ENCODE results near the gene DPP6. TPM values are rescaled to one million over a fixed set of nuclear protein-coding genes. Genes with fewer than 3 reads are reported as not detected.

Gene DPP6
- total RNA-seq, 3 donors from 2014 or later, result 0.59 to 0.98 TPM; not detected in 1

DNA sequence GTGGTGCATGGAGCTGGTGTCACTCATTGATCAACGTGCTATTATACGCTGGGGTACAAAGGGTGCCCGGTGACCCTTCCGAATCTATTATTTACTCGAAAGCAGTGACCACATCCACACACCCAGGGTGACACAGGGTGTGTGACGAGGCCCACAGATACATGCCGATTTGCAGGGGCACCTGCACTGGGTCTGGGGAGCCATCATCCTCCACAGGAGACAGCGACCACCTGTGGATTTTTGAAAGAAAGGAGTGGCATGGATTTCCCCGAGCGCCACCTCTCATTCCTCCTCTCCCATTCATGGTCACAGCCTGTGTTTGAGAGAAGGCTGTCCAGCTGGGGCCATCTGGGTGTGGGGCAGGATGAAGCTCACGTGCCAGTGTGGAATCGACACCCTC, 701.0 kb downstream of the DPP6 start:
- Histone ChIP-seq H3K4me1 (no peaks in the 10 kb centered on the region), H3K27me3 (no peaks in the 10 kb centered on the region), H3K36me3 (no peaks in the 10 kb centered on the region), H3K27ac (no peak overlapping the region), H3K4me3 (no peak overlapping the region), H3K9me3 (peaks cover 6 to 7% of the 10 kb centered on the region in 2 donors)
- TF ChIP-seq POLR2A (IDR thresholded peaks at IDR 0.05) (no peak), POLR2AphosphoS5 (IDR thresholded peaks at IDR 0.05) (no peak)
- TF ChIP-seq, protein P1, sequence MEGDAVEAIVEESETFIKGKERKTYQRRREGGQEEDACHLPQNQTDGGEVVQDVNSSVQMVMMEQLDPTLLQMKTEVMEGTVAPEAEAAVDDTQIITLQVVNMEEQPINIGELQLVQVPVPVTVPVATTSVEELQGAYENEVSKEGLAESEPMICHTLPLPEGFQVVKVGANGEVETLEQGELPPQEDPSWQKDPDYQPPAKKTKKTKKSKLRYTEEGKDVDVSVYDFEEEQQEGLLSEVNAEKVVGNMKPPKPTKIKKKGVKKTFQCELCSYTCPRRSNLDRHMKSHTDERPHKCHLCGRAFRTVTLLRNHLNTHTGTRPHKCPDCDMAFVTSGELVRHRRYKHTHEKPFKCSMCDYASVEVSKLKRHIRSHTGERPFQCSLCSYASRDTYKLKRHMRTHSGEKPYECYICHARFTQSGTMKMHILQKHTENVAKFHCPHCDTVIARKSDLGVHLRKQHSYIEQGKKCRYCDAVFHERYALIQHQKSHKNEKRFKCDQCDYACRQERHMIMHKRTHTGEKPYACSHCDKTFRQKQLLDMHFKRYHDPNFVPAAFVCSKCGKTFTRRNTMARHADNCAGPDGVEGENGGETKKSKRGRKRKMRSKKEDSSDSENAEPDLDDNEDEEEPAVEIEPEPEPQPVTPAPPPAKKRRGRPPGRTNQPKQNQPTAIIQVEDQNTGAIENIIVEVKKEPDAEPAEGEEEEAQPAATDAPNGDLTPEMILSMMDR (IDR thresholded peaks at IDR 0.05), result no peak
- no peak for DNase-seq (ENCODE audit: low spot score in 2 of 2)
- intact Hi-C loops (cut with DNase I; ENCODE audit: low total_unique reads), result no loop called here

DNA sequence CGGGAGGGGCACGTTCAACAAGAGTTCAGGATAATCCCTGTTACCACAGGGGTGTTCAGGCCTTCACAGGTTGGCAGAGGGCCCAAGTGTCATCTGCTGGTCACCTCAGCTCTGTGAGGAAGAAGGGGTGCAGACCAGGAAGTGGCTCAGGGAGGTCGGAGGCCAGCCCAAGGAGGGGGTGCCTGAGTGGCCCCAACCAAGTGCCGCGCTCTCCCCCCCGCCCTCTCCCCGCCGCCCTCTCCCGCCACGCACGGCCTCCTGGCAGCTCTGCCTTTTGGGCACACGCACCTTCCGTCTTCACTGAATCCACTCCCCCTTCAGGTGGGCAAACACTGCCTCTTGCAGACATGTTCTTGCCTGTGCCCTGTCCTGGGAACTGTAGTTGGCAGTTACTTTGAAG, 705.6 kb downstream of the DPP6 start:
- no peak overlapping the region for H3K27ac ChIP-seq
- intact Hi-C loops (cut with DNase I; ENCODE audit: low total_unique reads), result no loop called here
- no peaks in the 10 kb centered on the region for H3K27me3 ChIP-seq
- H3K4me3 ChIP-seq, result no peak overlapping the region
- DNase-seq (ENCODE audit: low spot score in 2 of 2), result no peak
- no peaks in the 10 kb centered on the region for H3K4me1 ChIP-seq
- no peak for TF ChIP-seq POLR2A (IDR thresholded peaks at IDR 0.05)
- TF ChIP-seq, protein P1 (IDR thresholded peaks at IDR 0.05), result no peak
- TF ChIP-seq POLR2AphosphoS5 (IDR thresholded peaks at IDR 0.05), result no peak
- H3K36me3 ChIP-seq, result no peaks in the 10 kb centered on the region
- H3K9me3 ChIP-seq, result peaks cover 7 to 18% of the 10 kb centered on the region in 2 donors

DNA sequence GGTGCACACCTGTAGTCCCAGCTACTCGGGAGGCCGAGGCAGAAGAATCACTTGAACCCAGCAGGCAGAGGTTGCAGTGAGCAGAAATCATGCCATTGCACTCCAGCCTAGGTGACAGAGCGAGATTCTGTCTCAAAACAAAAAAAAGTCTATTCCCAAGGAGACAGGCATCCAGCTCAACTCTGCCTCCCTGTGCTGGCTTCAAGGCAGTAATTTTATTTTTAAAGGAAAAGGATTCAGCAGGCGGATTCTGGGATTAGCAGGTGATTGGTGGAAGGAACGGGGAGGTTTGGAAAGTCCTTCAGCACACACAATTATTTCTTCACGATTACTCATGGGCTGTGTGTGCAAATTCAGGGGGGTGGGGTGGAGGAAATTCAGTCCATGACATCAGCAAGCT, 707.8 kb downstream of the DPP6 start:
- H3K4me1 ChIP-seq, result no peaks in the 10 kb centered on the region
- TF ChIP-seq POLR2A (IDR thresholded peaks at IDR 0.05) (no peak), POLR2AphosphoS5 (IDR thresholded peaks at IDR 0.05) (no peak)
- TF ChIP-seq, protein P1 (IDR thresholded peaks at IDR 0.05), result no peak
- H3K4me3 ChIP-seq, result no peak overlapping the region
- H3K9me3 ChIP-seq, result peaks cover 7 to 18% of the 10 kb centered on the region in 2 donors
- H3K36me3 ChIP-seq, result no peaks in the 10 kb centered on the region
- no peaks in the 10 kb centered on the region for H3K27me3 ChIP-seq
- H3K27ac ChIP-seq, result no peak overlapping the region
- intact Hi-C loops (cut with DNase I; ENCODE audit: low total_unique reads), result no loop called here
- no peak for DNase-seq (ENCODE audit: low spot score in 2 of 2)

DNA sequence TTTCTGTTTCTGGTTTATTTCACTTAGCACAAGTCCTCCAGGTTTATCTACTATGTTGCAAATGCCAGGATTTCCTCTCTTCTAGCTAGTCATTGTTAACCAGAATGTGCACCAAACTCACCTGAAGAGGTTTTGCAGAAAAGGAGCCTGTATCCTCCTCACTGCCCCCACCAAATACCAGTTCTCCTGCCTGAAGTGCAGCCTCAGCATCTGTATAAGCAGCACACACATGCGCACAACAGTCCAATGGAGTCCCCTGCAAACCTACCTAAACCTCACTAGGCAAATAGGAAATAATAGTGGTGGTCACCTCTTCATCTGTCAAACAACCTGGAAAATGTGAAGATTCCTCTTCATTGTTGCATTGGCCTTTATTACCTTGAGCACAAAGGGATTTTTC, 712.9 kb downstream of the DPP6 start:
- no peak for TF ChIP-seq POLR2AphosphoS5 (IDR thresholded peaks at IDR 0.05)
- intact Hi-C loops (cut with DNase I; ENCODE audit: low total_unique reads), result no loop called here
- H3K27ac ChIP-seq, result no peak overlapping the region
- no peaks in the 10 kb centered on the region for H3K9me3 ChIP-seq
- no peaks in the 10 kb centered on the region for H3K36me3 ChIP-seq
- H3K27me3 ChIP-seq, result no peaks in the 10 kb centered on the region
- DNase-seq (ENCODE audit: low spot score in 2 of 2), result no peak
- no peaks in the 10 kb centered on the region for H3K4me1 ChIP-seq
- H3K4me3 ChIP-seq, result no peak overlapping the region

DNA sequence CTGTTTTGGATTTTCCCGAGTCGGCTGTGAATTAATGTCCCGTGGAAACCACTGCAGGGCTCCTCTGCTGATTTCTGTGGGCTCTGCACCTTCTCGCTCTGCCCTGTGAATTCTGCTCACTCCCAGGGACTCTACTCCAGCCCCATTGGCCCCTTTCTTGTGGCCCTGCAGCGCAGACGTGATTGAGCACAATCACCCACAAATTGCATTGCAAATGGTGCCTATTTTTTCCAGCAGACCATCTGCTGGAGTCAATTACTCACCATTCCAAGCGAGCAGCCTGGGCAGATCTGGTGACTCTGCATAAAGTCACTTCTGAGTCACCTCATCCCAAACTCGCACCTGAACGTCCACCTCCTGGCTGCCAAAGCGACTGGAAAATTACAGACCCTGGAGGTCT, 714.9 kb downstream of the DPP6 start:
- no peaks in the 10 kb centered on the region for H3K27me3 ChIP-seq
- H3K4me3 ChIP-seq, result no peak overlapping the region
- no peak for TF ChIP-seq POLR2A (IDR thresholded peaks at IDR 0.05)
- TF ChIP-seq POLR2AphosphoS5 (IDR thresholded peaks at IDR 0.05), result no peak
- TF ChIP-seq, protein P1 (IDR thresholded peaks at IDR 0.05), result no peak
- intact Hi-C loops (cut with DNase I; ENCODE audit: low total_unique reads), result no loop called here
- no peak for DNase-seq (ENCODE audit: low spot score in 2 of 2)
- no peak overlapping the region for H3K27ac ChIP-seq
- no peaks in the 10 kb centered on the region for H3K9me3 ChIP-seq
- no peaks in the 10 kb centered on the region for H3K36me3 ChIP-seq
- no peaks in the 10 kb centered on the region for H3K4me1 ChIP-seq

DNA sequence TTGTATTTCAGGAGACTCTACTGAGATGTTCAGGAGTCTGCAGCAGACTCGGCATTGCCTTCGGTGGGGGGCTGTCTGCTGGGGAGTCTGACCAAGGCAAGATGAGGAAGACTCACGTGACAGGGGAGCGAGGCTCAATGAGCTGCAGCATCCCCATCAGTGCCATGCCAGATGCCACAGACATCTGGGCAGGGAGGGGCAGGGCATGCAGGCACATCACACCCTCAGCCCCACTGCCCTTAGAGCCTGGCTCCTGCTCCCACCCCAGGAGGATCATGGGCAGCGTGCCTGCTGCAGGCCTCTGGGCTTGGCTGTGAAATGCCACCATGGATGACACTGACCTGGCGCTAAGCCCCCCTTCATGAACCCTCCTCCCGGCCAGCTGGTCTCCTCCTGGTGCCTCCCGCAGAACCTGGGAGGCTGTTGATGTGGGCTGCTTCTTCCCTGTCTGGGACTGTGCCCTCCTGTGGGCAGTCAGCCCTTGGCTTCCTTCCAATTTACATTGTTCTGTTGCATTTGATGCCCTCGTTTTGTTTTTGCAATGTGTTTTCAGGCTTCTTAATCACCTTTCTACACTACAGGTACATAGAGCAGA, 715.7 kb downstream of the DPP6 start:
- Histone ChIP-seq H3K4me1 (no peaks in the 10 kb centered on the region), H3K9me3 (no peaks in the 10 kb centered on the region), H3K4me3 (no peak overlapping the region), H3K27me3 (no peaks in the 10 kb centered on the region), H3K36me3 (no peaks in the 10 kb centered on the region), H3K27ac (no peak overlapping the region)
- intact Hi-C loops (cut with DNase I; ENCODE audit: low total_unique reads), result no loop called here
- DNase-seq (ENCODE audit: low spot score in 2 of 2), result no peak
- TF ChIP-seq, protein P1 (IDR thresholded peaks at IDR 0.05), result no peak
- TF ChIP-seq POLR2AphosphoS5 (IDR thresholded peaks at IDR 0.05) (no peak), POLR2A (IDR thresholded peaks at IDR 0.05) (no peak)
